Esophagus muscularis mucosa (tissue), 4 donors: ENCODE measurements around the gene LFNG.

Experiments used
- EP300 ChIP-seq: sonication (generic); formaldehyde crosslinking; IDR thresholded peaks from one replicate; pipeline ENCODE4 v1.6.1; 2017; ENCODE audit warnings: antibody characterized with exemption
- POLR2AphosphoS5 ChIP-seq, 2 donors: sonication (generic); formaldehyde crosslinking; IDR thresholded peaks; one replicate each; pipeline ENCODE4 v1.6.1; 2017; ENCODE audit warnings: antibody characterized with exemption in 2 of 2
- TF ChIP-seq, protein P1 (sequence below), 3 experiments: fragments of 200-600 bp in 2 of 3; fragments of 450-650 bp in 1 of 3; sonication (generic) in 2 of 3; IDR thresholded peaks; one replicate each; pipeline ENCODE4 v1.5.1; 2017 to 2019; ENCODE audit warnings: antibody characterized with exemption in 3 of 3, mild to moderate bottlenecking in 2 of 3, moderate library complexity in 1 of 3

DNA sequence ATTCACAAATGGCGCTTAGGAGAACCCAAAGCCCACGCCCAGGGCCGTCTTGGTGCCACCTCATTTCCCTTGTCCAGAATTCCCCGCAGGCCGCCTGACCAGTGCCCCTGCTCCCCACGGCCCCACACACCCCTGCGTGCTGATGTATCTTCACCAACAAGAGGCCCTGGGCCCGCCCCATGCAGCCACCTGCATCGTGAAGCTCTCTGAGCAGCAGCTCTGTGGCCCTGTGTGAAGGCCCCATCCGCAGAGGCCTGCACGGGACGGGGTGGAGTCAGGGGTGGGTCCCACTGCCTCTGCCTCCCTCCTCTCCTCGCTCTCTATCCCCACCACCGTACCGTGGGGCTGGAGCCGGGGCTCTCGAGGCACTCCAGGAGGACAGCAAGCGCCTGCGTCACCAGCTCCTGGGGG lies 21.1 kb downstream of the LFNG start:
- TF ChIP-seq EP300 (no peak), POLR2AphosphoS5 (IDR thresholded peaks at IDR 0.05) (no peak)
- TF ChIP-seq, protein P1, sequence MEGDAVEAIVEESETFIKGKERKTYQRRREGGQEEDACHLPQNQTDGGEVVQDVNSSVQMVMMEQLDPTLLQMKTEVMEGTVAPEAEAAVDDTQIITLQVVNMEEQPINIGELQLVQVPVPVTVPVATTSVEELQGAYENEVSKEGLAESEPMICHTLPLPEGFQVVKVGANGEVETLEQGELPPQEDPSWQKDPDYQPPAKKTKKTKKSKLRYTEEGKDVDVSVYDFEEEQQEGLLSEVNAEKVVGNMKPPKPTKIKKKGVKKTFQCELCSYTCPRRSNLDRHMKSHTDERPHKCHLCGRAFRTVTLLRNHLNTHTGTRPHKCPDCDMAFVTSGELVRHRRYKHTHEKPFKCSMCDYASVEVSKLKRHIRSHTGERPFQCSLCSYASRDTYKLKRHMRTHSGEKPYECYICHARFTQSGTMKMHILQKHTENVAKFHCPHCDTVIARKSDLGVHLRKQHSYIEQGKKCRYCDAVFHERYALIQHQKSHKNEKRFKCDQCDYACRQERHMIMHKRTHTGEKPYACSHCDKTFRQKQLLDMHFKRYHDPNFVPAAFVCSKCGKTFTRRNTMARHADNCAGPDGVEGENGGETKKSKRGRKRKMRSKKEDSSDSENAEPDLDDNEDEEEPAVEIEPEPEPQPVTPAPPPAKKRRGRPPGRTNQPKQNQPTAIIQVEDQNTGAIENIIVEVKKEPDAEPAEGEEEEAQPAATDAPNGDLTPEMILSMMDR (IDR thresholded peaks at IDR 0.05) = no peak
